Measurements from ENCODE around the gene BRINP1. TPM values are rescaled to one million over a fixed set of nuclear protein-coding genes. Genes with fewer than 3 reads are reported as not detected.

BRINP1 gene
- total and polyA plus RNA-seq, 12 donors = 0.03 to 4.0 (median 0.30) TPM

DNA sequence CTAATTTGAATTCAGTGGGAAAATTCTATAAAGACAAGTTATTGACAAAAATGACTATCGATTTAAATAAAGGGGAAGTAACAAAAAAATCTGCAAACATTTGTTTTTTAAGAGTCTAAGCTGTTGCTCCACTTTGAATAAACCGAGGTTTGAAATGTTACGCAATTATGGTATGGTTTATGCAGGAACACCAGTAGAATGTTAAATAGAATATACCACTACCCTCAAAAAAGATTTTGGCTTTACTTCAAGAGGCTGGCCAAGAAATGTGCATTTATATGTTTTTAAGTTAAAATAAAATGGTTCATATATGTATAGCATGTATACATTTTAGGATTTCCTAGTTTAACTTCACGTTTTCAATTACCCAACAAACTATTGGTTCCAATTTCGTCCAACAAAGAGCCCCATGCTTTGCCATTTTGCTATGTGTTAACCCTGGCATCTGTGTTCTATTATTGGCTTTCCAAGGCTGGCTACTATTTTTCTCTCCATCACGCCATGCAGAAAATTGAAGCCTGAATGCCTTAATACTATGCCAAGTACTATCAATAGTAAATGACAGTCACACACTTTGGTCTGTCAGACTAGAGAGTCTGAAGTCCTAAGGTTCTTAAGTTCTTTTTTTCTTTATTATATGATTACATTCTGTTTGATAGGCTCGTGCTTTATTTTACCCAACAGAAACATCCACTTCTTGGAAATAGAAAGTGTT is 171.2 kb downstream of the BRINP1 start:
- Histone ChIP-seq H3K4me1 (no peaks in the 10 kb centered on the region), H3K9me3 (peaks cover 0 to 5% (median 0%) of the 10 kb centered on the region in 11 donors), H3K4me3 (no peak overlapping the region), H3K27ac (peak overlapping the region in 2 of 10 donors; percentile 15 to 24), H3K36me3 (no peaks in the 10 kb centered on the region), H3K27me3 (no peaks in the 10 kb centered on the region)
- ATAC-seq (peak in 4 of 8 donors; percentile 35 to 82 (median 50)), DNase-seq (no peak)
- WGBS, 2 donors = 79 to 85% methylated on average over 7 of the region's 7 CpGs
- intact Hi-C loops (cut with DNase I) = no loop called here
- no peak for TF ChIP-seq CTCF (IDR thresholded peaks at IDR 0.05)

DNA sequence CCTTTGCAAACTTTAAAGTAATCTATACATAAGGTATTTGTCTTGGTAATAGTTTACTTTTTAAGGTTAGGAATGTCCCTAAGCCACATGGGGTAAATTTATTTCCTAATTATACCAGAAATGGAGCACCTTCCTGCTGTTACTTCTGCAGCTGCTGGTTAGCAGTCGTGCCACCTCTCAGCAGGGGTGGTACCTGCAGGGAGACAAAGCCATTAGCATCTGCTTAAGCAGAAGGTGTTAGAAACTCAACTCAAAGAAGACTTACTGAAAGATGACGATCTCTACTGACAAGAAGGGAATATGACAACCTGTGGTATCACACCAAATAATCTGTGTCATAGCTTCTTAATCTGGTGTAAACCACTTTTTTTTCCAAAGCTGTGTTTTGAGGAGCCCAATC is 173.7 kb downstream of the BRINP1 start:
- DNase-seq (no peak), ATAC-seq (no peak)
- peaks cover 0 to 7% (median 0%) of the 10 kb centered on the region in 11 donors for H3K9me3 ChIP-seq
- WGBS, 2 donors = 24 to 27% methylated on average over 2 of the region's 2 CpGs
- no peaks in the 10 kb centered on the region for H3K27me3 ChIP-seq
- no peaks in the 10 kb centered on the region for H3K36me3 ChIP-seq
- no peak overlapping the region for H3K4me3 ChIP-seq
- no peak for TF ChIP-seq CTCF (IDR thresholded peaks at IDR 0.05)
- no peak overlapping the region for H3K27ac ChIP-seq
- no peaks in the 10 kb centered on the region for H3K4me1 ChIP-seq
- intact Hi-C loops (cut with DNase I) = no loop called here

DNA sequence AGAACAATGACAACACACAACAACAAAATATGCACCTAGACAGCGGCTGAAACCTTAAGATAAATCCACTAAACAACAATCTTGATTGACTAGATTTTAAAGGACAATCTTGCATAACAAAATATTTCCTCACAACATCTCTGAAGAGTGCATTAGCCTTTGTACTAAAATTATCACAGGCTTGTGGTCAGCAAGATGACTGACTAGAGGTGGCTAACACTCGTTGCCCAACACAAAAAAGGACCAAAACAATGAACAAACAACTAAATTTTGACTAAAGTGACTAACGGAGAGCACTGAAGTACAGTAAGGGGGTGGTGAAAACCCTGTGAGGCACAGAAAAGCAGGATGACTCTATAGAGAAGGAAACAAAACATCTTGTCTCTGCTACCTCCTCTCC is 183.9 kb downstream of the BRINP1 start:
- no peak overlapping the region for H3K27ac ChIP-seq
- 69 to 77% methylated on average over 3 of the region's 3 CpGs for WGBS, 2 donors

GRCh38 chr9:119184265-119184936 is 184.8 kb downstream of the BRINP1 start:
- H3K9me3 ChIP-seq = peaks cover 0 to 17% (median 0%) of the 10 kb centered on the region in 11 donors
- H3K4me3 ChIP-seq = no peak overlapping the region
- no peaks in the 10 kb centered on the region for H3K27me3 ChIP-seq
- TF ChIP-seq CTCF (IDR thresholded peaks at IDR 0.05) = no peak
- intact Hi-C loops (cut with DNase I) = no loop called here
- DNase-seq (no peak), ATAC-seq (no peak)
- no peaks in the 10 kb centered on the region for H3K36me3 ChIP-seq
- 57 to 61% methylated on average over 3 of the region's 3 CpGs for WGBS, 2 donors
- no peak overlapping the region for H3K27ac ChIP-seq
- H3K4me1 ChIP-seq = peaks cover 0 to 3% (median 0%) of the 10 kb centered on the region in 9 donors

More for the DNA sequence above, 183.9 kb downstream of the BRINP1 start:
- intact Hi-C loops (cut with DNase I) = no loop called here
- Histone ChIP-seq H3K9me3 (peaks cover 0 to 17% (median 0%) of the 10 kb centered on the region in 11 donors), H3K4me3 (no peak overlapping the region), H3K4me1 (peaks cover 0 to 3% (median 0%) of the 10 kb centered on the region in 9 donors), H3K27me3 (no peaks in the 10 kb centered on the region), H3K36me3 (no peaks in the 10 kb centered on the region)
- ATAC-seq = no peak
- no peak for TF ChIP-seq CTCF (IDR thresholded peaks at IDR 0.05)
- DNase-seq = no peak
